GM19467 (cell line): ENCODE measurements around the gene TTYH1.
"Not testable (repeated sequence)": the region's sequence is repeated elsewhere in the genome, so short reads cannot be mapped to it uniquely, and the experiment has no call there.

Source experiments
- ATAC-seq: cut with Tn5 transposase; IDR thresholded peaks from one replicate; pipeline ENCODE4 v1.9.1; 2021; ENCODE audit warnings: mild to moderate bottlenecking, moderate library complexity; ENCODE audit not compliant: unreplicated experiment

Gene TTYH1

DNA sequence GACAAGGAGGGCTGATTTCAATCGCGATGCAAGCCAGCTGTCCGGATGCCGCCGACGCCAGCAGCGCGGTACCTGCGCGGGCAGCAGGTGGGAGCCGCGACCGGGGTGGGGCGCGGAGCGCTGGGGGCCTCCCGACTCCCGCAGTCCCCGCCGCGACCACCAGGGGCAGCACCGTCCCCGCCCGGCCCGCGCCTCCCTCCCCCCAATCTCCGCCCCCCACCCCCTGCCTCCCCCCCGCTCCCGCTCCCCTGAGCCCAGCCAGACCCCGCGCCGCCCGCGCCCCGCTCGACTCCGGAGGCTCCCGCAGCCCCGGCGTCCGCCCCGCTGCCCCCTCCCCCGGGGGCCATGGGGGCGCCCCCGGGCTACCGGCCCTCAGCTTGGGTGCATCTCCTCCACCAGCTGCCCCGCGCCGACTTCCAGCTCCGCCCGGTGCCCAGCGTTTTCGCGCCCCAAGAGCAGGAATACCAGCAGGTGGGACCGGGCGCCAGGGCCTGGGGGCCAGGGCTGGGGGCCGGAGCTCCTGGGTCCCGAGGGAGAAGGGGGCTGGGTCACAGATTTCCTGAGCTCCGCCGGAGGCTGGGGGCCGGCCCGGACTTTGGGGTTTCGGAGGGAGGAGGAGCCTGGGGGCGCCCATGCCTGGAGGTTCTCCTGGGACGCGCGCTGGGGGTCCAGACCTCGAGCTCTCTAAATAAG, at the start of gene TTYH1:
TTYH1 (plus strand) TSS at position 257 of the 693 bp plus-strand sequence; CDS start at position 346, 89 bp downstream.
- no peak for ATAC-seq

DNA sequence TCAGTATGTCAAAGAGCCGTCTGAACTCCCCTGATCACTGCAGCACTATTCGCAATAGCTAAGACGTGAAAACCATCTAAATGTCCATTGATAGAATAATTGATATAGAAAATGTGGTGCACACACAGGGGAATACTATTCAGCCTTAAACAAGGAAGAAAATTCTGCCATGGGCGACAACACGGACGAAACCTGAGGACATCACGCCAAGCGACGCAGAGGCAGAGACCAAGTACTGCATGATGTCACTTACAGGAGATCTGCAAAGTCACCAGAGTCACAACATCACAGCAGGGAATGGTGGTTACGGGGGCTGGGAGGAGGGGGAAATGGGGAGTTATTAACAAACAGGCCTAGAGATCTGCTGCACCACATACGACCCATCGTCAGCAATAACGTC, 49.5 kb upstream of the TTYH1 start:
- ATAC-seq = not testable (repeated sequence)

DNA sequence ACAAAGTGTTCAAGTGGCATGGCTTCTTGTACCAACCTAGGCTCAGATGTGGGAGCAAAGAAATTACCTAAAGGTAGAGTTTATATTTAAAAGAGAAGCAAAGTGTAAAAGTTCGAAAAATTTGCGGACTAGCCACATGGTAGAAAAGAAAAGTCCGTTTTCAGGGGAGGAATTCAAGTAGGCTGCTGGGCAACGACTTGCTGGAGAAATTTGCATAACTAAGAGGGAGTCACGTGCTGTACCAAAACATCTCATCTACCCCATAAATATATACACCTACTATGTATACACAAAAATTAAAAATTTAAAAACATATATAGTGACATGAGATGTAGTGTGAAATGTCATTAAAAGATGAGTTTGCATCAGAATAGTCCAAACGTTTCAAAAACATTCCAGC, 48.5 kb upstream of the TTYH1 start:
- no peak for ATAC-seq

DNA sequence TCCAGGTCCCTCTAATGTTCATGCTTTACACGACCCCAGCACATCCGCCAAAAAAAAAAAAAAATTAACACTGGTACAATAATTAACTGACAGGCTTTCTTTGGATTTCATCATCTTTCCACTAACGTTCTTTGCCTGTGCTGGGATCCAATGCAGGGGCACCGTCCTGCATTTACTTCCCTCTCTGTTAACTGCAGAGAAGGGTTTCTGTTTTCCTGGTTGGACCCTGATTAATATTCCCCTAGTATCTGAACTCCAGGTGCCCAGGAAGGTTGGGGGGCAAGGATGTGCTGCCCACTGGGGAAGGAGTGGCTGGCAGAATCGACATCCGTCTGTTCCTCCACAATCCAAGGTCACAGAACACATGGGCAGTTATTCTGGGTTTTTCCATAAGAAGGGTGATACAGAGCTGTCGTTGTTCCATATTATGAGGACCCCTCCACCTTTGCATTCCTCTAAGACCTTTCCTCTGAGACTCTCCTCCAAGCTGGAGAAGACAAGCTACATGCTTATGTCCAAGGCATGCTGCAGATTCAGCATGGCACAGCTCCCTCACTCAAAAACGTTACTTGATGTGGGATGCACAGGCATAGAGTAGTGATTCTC, 46.1 kb upstream of the TTYH1 start:
- ATAC-seq = no peak

DNA sequence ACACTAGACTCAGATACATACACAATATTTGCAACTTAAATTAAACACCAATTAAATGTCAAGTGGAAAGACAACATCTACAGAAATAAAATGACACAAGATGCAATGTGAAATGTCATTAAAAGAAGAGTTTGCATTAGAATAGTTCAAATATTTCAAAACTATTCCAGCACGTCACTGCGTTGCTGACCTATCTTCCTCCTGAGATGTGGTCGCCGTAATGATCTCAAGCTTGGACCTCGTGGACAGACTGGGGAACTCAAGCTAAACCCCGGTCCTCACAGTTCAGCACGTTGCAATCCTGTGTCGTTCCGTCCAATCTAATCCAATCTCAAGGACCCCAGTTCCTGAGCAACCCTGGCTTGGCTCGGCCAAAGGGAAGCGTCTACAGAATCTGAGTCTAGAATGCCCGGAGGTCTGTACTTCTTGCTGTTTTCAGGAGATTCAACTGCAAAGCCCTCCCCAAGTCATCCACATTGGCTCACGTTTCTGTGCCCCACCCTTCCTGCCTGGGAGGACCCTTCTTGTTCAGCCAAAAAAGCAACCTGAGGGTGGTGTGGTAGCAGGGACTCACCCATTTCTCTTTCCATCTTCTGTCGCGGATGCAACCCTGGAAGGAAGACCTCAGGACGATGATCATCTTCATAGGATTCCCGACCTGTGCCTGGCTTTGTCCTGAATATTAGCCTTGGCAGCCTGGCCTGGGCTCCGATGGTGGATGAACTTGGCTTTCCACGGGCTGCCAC, 45.4 kb upstream of the TTYH1 start:
- not testable (repeated sequence) for ATAC-seq

DNA sequence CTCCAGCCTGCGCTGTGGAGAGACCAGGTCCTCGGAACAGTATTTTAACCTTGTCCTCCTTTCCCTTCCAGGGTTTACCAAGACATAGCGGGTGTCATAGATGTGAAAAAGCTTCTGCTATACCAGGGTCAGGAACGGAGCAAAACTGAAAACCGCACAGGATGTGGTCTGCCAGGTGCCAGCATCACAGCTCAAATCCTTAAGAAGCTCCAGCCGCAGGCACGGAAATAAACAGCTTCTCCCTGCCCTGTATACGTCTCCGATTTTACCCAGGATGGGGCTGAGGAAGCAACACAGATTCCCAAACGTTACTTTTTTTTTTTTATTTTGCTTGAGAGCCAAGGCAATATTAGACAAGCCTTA, 44.8 kb upstream of the TTYH1 start:
- not testable (repeated sequence) for ATAC-seq

DNA sequence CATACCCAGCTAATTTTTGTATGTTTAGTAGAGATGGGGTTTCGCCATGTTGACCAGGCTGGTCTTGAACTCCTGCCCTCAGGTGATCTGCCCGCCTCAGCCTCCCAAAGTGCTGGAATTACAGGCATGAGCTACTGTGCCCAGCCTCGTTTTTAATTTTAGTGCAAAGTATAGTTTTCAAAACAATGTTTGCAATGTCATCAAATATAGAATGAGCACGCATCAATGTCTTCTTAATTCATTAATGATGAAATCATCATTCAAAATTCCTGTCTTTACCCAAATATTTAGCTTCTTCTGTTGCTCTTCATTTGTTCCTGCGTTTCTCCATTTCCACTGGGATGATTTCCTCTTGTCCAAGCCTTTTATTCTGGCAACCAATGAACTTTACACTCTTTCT, 43.8 kb upstream of the TTYH1 start:
- ATAC-seq = not testable (repeated sequence)

DNA sequence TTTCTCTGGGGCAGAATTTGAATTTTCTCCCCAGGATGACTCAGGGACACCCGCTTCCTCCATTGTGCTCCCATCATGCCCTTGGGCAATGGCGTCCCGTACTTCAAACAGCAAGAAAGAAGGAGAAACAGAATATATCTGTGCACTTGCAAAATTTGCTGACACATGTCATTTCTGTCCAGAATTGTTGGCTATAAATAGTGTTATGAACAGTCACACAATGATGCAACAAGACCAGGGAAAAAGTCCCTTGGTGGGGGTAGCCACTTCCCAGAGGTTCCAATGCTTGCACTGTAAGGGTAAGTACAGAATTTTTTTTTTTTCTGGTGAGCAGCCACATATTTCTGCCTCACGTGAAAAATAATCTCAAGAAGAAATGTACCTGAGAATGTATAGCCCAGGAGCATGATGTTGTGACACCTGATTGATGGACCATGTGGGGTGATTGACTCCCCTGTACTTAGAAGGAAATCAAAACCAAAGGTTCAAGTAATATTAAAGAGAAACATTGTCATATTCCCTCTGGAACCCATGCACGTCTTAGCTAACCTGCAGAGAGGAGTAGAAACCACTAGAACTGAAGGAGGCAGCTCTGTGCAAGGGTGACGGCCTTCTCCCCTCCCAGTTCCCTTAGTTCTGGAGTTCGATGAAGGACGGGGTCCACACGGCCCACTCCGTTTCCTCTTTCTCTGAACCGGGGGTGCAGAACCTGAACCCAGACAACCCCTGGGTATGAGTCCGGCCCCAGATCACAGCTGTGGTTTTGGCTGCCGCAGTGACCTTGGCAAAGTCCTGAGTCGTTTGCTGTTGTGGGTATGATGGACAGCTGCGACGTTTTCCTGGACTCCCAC, 41.3 kb upstream of the TTYH1 start:
- no peak for ATAC-seq

DNA sequence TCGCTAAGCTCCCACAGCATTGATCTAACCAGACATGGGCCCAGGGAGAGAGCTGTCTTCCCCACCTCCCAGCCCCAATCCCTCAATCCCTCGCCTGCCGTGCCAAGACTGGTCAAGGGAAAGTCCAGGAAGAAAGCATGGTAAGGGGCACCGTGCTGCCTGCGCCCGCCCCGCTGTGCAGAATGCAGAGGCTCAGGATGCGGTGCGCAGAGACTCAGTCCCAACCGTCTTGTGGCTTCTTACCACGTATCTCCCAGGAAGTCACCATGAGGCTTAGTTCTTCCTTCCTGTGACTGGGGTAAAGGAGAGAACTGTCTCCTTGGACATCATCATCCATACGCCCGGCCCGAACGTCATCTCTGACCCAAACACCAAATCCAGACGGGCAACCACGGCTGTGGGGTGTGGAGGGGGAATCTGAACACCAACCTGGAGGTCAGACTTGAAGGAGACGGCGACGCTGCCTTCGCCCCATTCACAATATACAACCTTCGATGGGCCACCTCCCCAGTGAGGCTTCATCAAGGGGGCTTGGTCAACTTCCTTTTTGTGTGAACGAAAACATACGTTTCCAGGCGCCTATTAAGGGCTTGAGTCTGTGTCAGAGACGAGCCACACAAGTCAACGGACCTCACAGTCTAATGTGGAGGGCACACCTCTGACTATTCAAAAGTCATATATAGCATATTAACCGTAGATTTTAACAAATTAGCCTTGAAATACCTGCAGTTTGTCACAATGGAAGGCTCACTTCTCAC, 39.9 kb upstream of the TTYH1 start:
- ATAC-seq = not testable (repeated sequence)

DNA sequence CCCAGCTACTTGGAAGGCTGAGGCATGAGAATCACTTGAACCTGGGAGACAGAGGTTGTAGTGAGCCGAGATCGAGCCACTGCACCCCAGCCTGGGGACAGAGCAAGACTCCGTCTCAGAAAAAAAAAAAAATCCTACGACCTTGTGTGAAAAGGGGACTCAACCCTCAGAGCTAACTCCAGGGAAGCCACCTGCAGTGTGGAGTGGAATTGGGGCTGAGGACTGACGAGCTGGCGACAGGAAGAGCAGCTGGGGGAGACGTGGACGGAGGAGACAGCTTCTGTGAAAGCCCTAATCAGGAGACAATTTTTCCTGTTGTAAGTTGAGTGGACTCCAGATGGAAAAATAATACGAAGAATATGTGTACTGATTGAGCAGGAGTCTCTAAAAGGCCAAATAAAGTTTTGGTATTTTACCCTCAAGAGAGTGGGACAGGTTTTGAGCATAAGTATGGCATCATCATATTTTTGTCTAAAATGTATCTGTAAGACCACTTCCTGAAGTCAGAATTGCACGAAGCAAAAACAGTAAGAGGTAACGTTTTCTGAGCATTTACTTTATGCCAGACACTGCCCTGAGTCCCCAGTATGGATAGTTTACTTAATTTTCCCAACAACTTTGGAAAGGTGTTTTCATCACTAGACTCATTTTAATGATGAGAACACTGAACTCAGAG, 38.5 kb upstream of the TTYH1 start:
- no peak for ATAC-seq

DNA sequence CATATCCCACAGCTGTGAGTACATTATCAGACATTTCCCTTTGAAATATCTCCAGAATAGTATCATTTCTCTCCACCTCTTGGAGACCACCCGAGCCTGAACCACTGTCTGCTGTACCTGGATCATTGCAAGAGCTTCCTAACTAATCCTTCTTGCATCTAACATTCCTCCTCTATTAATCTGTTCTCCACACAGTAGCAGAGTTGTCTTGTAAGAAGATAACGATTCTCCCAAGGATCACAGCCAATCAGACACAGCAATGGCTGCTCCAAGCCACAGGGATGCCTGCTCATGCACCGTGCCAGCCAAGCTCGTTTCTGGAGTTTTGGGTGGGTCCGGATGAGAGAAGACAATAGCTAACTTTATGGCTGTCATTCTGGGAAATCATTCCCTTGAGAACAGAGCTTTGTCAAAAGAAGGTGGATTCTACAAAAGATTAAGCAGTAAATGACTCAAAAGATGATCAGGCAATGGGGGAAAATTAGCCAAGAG, 36.0 kb upstream of the TTYH1 start:
- no peak for ATAC-seq

DNA sequence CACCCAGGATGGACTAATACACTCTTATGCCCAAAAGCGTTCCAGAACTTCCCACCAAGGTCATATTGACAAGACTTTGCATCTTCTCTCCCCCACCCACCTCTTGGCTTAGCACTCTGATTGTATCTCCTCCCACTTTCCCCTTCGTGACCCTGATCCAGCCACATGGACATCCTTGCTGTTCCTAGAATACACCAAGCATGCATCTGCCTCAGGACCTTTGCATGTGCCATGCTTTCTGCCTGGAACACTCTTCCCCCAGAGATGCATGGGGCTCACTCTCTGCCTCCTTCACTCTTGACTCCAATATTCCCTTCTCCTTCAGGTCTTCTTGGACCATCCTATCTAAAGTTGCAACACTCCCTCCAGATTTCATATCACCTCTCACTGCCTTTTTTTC, 34.4 kb upstream of the TTYH1 start:
- ATAC-seq = no peak

DNA sequence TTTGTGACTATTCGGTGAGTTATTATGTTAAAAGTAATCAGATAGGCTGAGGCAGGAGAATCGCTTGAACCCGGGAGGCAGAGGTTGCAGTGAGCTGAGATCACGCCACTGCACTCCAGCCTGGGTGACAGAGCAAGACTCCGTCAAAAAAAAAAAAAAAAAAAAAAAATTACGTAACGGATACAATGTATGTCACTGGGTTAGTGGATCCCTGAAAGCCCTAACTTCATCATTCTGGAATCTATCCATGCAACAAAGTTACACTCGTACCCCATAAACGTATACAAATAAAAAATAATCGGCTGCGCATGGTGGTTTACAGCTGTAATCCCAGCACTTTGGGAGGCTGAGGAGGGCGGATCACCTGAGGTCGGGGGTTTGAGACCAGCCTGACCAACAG, 33.2 kb upstream of the TTYH1 start:
- ATAC-seq = not testable (repeated sequence)

DNA sequence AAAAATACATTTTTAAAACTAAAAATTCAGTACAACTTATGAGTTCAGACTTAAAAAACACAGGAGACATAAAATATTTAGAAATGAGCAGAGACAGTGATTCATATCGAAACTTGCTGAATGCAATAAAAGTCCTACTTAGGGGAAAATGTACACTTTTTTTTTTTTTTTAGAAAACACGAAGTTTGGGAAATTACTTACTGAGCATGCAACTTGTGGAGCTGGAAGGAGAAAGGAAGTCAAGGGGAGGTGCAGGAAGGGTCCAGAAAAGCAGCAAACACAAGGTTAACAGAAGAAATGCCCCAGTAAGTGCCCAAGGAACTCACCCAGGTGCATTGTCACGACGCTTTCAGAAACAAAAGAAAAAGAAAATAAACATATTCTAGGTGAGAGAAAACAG, 31.9 kb upstream of the TTYH1 start:
- ATAC-seq = no peak

DNA sequence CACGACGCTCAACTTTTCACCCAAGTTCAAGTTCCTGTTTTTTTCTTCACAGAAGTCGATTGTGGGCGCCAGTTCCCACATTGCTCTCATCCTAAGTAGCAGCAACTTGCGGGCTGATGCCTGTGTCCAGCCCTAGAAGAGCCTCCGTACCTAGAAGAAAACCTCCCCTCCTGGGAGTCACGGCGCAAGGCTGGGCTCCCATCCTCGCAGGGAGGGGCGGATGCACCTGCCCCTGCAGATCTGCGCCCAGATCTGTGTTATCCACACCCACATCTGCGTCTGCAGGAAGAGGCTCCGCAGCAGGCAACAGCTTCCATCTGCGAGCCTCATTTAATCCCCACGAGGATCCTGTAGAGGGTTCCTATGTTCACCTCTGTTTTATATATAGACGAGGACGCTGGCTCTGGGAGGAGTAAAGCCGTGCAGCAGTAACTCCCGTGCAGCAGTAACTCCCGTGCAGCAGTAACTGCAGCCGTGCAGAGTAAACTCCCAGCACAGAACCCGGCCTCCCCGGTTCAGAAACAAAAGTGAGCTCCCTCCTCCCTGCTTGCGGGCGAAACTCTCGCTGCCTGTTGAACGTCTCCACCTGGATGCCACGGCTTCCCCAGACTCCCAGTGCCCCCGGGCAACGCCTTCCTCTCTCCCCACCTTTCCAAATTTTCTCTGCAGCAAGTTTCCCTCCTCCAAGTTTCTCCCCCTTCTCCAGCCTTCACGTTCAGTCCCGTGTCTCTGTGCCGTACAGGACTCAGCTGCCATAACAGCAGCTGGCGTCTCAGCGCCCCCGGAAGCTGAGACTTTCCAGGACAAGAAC, 27.1 kb upstream of the TTYH1 start:
- no peak for ATAC-seq

DNA sequence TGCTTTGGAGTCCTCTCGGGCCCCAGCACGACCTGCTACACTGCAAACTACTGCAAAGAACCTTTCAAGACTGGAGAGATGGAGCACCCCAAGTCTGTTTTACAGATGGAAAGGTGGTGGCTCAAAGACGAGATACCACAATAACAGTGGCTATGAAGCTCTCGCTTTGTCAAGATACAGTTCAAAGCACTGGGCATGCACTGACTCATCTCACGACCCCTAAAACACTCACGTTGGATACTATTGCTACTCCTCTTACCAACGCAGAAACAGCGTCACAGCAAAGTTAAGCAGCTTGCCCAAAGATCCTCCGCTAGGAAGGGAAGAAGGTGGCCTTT, 26.5 kb upstream of the TTYH1 start:
- no peak for ATAC-seq

DNA sequence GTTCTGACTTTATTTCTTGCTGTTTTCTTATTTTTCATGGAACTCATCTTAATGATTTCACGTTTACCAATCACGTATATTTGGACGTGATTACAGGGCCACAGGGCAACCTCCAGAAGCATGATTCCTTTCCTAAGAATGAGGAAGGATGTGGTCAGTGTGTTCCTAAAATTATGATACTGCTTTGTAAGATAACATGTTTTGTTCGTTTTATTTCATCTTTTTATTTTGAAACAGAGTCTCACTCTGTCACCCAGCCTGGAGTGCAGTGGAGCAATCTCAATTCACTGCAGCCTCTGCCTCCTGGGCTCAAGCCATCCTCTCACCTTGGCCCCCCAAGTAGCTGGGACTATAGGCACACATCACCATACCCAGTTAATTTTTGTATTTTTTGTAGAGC, 25.7 kb upstream of the TTYH1 start:
- no peak for ATAC-seq

DNA sequence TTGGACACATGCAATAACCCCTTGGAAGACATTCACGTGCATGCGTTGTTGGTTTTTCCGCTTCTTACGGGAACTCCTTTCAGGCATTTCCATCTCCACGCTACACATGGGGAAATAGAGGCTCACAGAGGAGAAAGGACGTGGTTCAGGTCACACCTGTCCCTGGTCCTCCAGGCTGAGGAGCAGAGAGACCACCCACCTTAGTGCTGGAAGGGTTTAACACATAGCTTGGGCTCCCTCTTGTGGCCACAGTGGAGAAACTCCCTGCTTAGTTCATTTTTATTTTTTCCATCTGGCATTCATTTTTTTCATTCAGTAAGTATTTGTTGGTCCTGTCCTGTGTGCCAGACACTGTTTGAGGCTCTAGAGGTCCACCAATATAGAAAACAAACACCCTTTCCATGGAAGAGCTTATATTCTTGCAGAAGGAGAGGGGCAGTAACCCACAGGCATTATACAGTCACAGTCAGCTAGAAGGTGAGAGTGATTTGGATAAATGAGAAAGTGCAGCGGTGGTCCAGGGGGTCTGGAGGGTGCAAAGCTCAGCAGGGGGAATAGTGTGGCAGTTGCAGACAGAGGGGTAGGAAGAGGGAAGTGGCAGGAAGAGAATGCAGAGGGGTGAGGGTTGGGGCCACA, 24.2 kb upstream of the TTYH1 start:
- ATAC-seq = no peak
